HEK293T (cell line): Measurements from ENCODE around the gene ATP5PD.

ENCODE experiments used
- CTCF ChIA-PET: fragments of 350-600 bp; formaldehyde crosslinking; extraction: SDS; loops from one replicate; lab custom pipeline; 2021; ENCODE audit warnings: antibody characterized with exemption, inconsistent platforms; lab: Yijun Ruan, JAX
- POLR2A ChIA-PET: fragments of 350-600 bp; formaldehyde crosslinking; extraction: SDS; loops from one replicate; lab custom pipeline; 2020; ENCODE audit warnings: antibody characterized with exemption, inconsistent platforms; lab: Yijun Ruan, JAX
- DNase-seq: peaks from one replicate; pipeline ENCODE4 v3.0.0; 2012; ENCODE audit warnings: mixed read lengths; ENCODE audit errors: extremely low spot score
- ARNT ChIP-seq: fragments of 450-650 bp; IDR thresholded peaks from 2 replicates; pipeline ENCODE4 v1.6.1; 2017; ENCODE audit warnings: mild to moderate bottlenecking
- BHLHE40 ChIP-seq: fragments of 450-650 bp; IDR thresholded peaks from 2 replicates; pipeline ENCODE4 v1.6.1; 2016; ENCODE audit warnings: mild to moderate bottlenecking, moderate library complexity, borderline replicate concordance
- CTBP1 ChIP-seq: fragments of 450-650 bp; IDR thresholded peaks from 2 replicates; pipeline ENCODE4 v1.6.1; 2016; ENCODE audit warnings: borderline replicate concordance
- ELF4 ChIP-seq: fragments of 450-650 bp; IDR thresholded peaks from 2 replicates; pipeline ENCODE4 v1.6.1; 2017; ENCODE audit warnings: antibody characterized with exemption
- FOXA1 ChIP-seq: fragments of 450-650 bp; IDR thresholded peaks from 2 replicates; pipeline ENCODE4 v1.6.1; 2016; ENCODE audit warnings: mild to moderate bottlenecking
- FOXK2 ChIP-seq: fragments of 450-650 bp; IDR thresholded peaks from 2 replicates; pipeline ENCODE4 v1.6.1; 2016; ENCODE audit warnings: mild to moderate bottlenecking
- FOXM1 ChIP-seq: fragments of 450-650 bp; IDR thresholded peaks from 2 replicates; pipeline ENCODE4 v1.6.1; 2017; ENCODE audit warnings: mild to moderate bottlenecking, borderline replicate concordance
- HDGF ChIP-seq: fragments of 450-650 bp; IDR thresholded peaks from 2 replicates; pipeline ENCODE4 v1.6.1; 2017; ENCODE audit warnings: antibody characterized with exemption, borderline replicate concordance
- L3MBTL2 ChIP-seq: fragments of 450-650 bp; conservative IDR thresholded peaks from 2 replicates; pipeline ENCODE4 v1.6.1; 2016; ENCODE audit warnings: mild to moderate bottlenecking
- LEF1 ChIP-seq: fragments of 450-650 bp; IDR thresholded peaks from 2 replicates; pipeline ENCODE4 v1.6.1; 2017; ENCODE audit warnings: mild to moderate bottlenecking, borderline replicate concordance
- NFRKB ChIP-seq: fragments of 450-650 bp; IDR thresholded peaks from 2 replicates; pipeline ENCODE4 v1.6.1; 2016; ENCODE audit warnings: mild to moderate bottlenecking, moderate library complexity
- PKNOX1 ChIP-seq: fragments of 450-650 bp; IDR thresholded peaks from 2 replicates; pipeline ENCODE4 v1.6.1; 2016
- SP1 ChIP-seq: fragments of 450-650 bp; IDR thresholded peaks from 2 replicates; pipeline ENCODE4 v1.6.1; 2017
- SUZ12 ChIP-seq: fragments of 450-650 bp; IDR thresholded peaks from 2 replicates; pipeline ENCODE4 v1.6.1; 2016; ENCODE audit warnings: mild to moderate bottlenecking
- TARDBP ChIP-seq: fragments of 450-650 bp; IDR thresholded peaks from 2 replicates; pipeline ENCODE4 v1.6.1; 2016
- ZNF384 ChIP-seq: fragments of 450-650 bp; IDR thresholded peaks from 2 replicates; pipeline ENCODE4 v1.6.1; 2016

The ATP5PD gene

GRCh38 chr17:75088465-75089417, 42.0 kb upstream of the ATP5PD start:
- ChIA-PET CTCF (interaction anchor here (0.7 to 1.8 kb wide), 3 partner anchors 17 to 138 kb away, joined by 3 to 7 read pairs (median 4); no protein-coding TSS in a partner anchor), POLR2A (interaction anchor here (1.0 to 2.5 kb wide), 6 partner anchors 10 to 76 kb away, joined by 3 to 10 read pairs (median 5); partner anchors contain the start of genes ARMC7 and MRPL58)
- no peak for TF ChIP-seq ZNF384
- TF ChIP-seq CTBP1, result no peak
- TF ChIP-seq ARNT, result no peak
- no peak for TF ChIP-seq NFRKB
- TF ChIP-seq HDGF, result no peak
- no peak for TF ChIP-seq SUZ12
- no peak for TF ChIP-seq L3MBTL2
- no peak for TF ChIP-seq FOXK2
- no peak for TF ChIP-seq BHLHE40
- TF ChIP-seq LEF1, result no peak
- TF ChIP-seq PKNOX1, result no peak
- no peak for TF ChIP-seq FOXA1
- no peak for TF ChIP-seq ELF4
- no peak for TF ChIP-seq TARDBP
- no peak for TF ChIP-seq SP1
- TF ChIP-seq FOXM1, result no peak
- DNase-seq, result no peak

GRCh38 chr17:75087558-75088453, 41.0 kb upstream of the ATP5PD start, which contains the start of gene SLC16A5:
SLC16A5 (plus strand) TSS chr17:75087954; CDS start chr17:75093637, 5,683 bp downstream.
- ChIA-PET CTCF (interaction anchor here (0.7 to 1.8 kb wide), 4 partner anchors 12 to 84 kb away, joined by 3 to 7 read pairs (median 4); no protein-coding TSS in a partner anchor), POLR2A (interaction anchor here (1.0 to 2.5 kb wide), 6 partner anchors 9 to 23 kb away, joined by 3 to 10 read pairs (median 4); partner anchors contain the start of gene ARMC7)
- TF ChIP-seq PKNOX1 (no peak), SUZ12 (no peak), NFRKB (no peak), ARNT (no peak), FOXA1 (no peak), L3MBTL2 (no peak), FOXK2 (no peak), ELF4 (no peak), CTBP1 (no peak), SP1 (no peak), FOXM1 (no peak)
- peak; percentile 60 for DNase-seq

GRCh38 chr17:75087182-75087557, 40.4 kb upstream of the ATP5PD start:
- no peak for TF ChIP-seq PKNOX1
- no peak for TF ChIP-seq ELF4
- no peak for TF ChIP-seq SUZ12
- TF ChIP-seq FOXA1, result no peak
- TF ChIP-seq FOXM1, result no peak
- TF ChIP-seq TARDBP, result no peak
- no peak for TF ChIP-seq HDGF
- TF ChIP-seq CTBP1, result no peak
- TF ChIP-seq NFRKB, result no peak
- TF ChIP-seq FOXK2, result no peak
- no peak for TF ChIP-seq BHLHE40
- TF ChIP-seq L3MBTL2, result no peak
- TF ChIP-seq SP1, result no peak
- TF ChIP-seq ZNF384, result no peak
- no peak for TF ChIP-seq ARNT
- TF ChIP-seq LEF1, result no peak
- no peak for DNase-seq
- CTCF ChIA-PET, result interaction anchor here (0.7 to 1.0 kb wide), 2 partner anchors 12 to 27 kb away, joined by 3 to 5 read pairs; no protein-coding TSS in a partner anchor
- POLR2A ChIA-PET, result interaction anchor here (1.1 to 2.5 kb wide), 3 partner anchors 9 to 17 kb away, joined by 3 to 10 read pairs (median 6); no protein-coding TSS in a partner anchor

GRCh38 chr17:75086496-75087181, 39.9 kb upstream of the ATP5PD start:
- POLR2A ChIA-PET, result interaction anchor here (1.1 to 2.5 kb wide), 4 partner anchors 8 to 23 kb away, joined by 3 to 10 read pairs (median 5); partner anchors contain the start of gene ARMC7
- TF ChIP-seq LEF1 (no peak), FOXM1 (no peak), CTBP1 (no peak), NFRKB (no peak), SUZ12 (no peak), FOXK2 (no peak), BHLHE40 (no peak), ELF4 (no peak), SP1 (no peak), ARNT (no peak)
- CTCF ChIA-PET, result interaction anchor here (0.7 kb wide), 1 partner anchor 13 kb away, joined by 3 read pairs; no protein-coding TSS in a partner anchor
- no peak for DNase-seq
